HG02884 (cell line): ENCODE data around the gene DPEP2.
"Not testable (repeated sequence)": the region's sequence is repeated elsewhere in the genome, so short reads cannot be mapped to it uniquely, and the experiment has no call there.

Experiments
- ATAC-seq: cut with Tn5 transposase; IDR thresholded peaks from one replicate; pipeline ENCODE4 v1.9.1; 2021; ENCODE audit warnings: mild to moderate bottlenecking, moderate library complexity; ENCODE audit not compliant: unreplicated experiment

DPEP2 gene

GRCh38 chr16:67998779-67999688, at the start of gene DPEP2:
DPEP2 (minus strand) TSS chr16:67999484; CDS start chr16:67993212, 6,272 bp downstream.
- ATAC-seq, result not testable (repeated sequence)

DNA sequence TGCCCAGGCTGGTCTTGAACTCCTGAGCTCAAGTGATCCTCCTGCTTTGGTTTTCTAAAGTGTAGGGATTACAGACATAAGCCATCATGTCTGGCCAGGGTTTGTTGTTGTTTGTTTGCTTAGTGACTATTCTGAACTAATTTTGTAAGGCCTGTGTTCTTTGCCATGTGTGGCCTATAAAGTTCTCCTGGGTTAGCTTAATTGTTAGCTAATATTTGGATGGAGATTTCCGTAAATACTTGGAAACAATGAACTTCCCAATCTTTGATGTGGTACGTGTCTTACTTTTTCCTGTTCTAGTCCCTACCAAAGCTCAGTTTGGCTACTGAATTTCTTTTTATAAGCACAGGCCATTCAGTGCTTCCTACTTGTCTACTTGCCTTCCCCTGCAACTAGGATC, 48.7 kb upstream of the DPEP2 start:
- ATAC-seq, result no peak

- no peak for ATAC-seq
Measured at GRCh38 chr16:68046106-68046505, 46.8 kb upstream of the DPEP2 start.

DNA sequence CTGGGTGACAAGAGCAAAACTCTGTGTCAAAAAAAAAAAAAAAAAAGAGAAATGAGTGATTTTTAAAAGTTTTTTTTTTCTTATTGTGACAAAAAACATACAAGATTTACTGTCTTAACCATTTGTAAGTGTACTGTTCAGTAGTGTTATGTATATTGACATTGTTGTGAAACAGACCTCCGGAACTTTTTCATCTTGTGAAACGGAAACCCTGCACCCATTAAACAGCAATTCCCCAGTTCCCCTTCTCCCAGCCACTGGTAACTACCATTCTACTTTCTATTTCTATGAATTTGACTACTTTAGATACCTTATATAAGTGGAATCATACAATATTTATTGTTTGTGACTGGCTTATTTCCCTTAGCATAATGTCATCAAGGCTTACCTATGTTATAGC, 42.5 kb upstream of the DPEP2 start:
- ATAC-seq, result no peak

- ATAC-seq, result no peak
Measured at GRCh38 chr16:68040506-68041288, 41.4 kb upstream of the DPEP2 start.

- ATAC-seq, result no peak
Measured at GRCh38 chr16:68037841-68038597, 38.7 kb upstream of the DPEP2 start.

- ATAC-seq, result no peak
Measured at GRCh38 chr16:68035227-68035626, 35.9 kb upstream of the DPEP2 start.

DNA sequence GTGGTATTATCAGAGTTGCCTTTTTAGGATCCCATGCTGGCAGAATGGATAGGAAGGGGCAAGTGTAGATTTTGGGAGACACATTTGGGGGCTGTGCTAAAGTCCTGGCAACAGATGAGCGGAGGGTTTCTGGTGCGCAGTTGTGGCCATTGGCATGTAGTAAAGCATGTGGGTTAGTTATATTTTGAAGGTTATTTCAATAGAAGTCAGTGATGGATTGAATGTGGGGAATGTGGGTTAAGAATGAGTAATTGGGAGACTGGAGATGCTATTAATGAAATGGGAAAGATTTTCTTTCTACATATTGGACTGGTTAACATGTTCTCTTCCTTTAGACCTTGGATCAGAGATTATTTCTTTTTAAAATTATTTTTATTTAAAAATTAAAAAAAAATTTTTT, 33.8 kb upstream of the DPEP2 start:
- ATAC-seq, result no peak

DNA sequence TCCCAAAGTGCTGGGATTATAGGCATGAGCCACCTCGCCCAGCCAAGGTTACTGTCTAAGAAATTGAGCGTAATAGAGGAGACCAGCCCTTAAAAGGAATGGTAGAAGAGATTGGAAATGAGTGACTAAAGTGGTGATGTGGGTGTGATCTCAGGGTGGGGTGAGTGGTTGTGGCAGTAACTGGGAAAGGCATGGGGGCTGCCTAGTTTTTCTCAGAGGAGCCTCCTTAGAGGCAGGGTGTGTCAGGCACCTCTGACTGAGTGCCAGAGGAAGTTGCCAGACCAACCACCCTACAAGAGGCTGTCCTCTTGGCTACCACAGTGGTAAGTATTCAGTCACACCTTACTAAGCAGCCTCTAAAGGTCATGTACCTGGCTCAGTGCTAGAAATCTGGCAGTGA, 32.7 kb upstream of the DPEP2 start:
- ATAC-seq, result no peak

GRCh38 chr16:68030108-68030507, 30.8 kb upstream of the DPEP2 start:
- ATAC-seq, result not testable (repeated sequence)

- no peak for ATAC-seq
Measured at GRCh38 chr16:68028996-68029395, 29.7 kb upstream of the DPEP2 start.

GRCh38 chr16:68022728-68023537, 23.6 kb upstream of the DPEP2 start, which contains the start of the genes DDX28 and DUS2:
DDX28 (minus strand) TSS chr16:68023232; CDS start chr16:68023202, 30 bp downstream.
DUS2 (plus strand) TSS chr16:68023284; CDS start chr16:68038024, 14,740 bp downstream.
- no peak for ATAC-seq

GRCh38 chr16:68022278-68022727, 23.0 kb upstream of the DPEP2 start:
- ATAC-seq, result no peak

DNA sequence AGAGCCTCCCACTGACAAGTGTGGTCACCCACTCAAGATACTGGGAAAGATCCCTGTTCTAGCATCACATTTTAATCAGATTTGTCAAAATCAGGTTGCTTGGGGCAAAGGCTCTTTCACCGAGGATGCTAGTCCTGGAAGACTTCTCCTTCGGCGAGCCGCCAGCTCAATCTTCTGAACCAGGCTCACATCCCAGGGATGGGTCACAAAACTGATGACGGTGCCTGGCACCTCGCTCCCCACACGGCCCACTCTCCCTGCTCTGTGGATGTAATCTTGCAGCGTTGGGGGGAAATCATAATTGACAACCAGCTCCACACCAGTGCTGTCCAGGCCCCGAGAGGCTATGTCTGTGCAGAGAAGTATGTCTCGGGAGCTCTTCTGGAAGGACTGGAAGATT, 22.2 kb upstream of the DPEP2 start:
- ATAC-seq, result no peak

- ATAC-seq, result no peak
Measured at GRCh38 chr16:68019167-68019680, 19.9 kb upstream of the DPEP2 start.

DNA sequence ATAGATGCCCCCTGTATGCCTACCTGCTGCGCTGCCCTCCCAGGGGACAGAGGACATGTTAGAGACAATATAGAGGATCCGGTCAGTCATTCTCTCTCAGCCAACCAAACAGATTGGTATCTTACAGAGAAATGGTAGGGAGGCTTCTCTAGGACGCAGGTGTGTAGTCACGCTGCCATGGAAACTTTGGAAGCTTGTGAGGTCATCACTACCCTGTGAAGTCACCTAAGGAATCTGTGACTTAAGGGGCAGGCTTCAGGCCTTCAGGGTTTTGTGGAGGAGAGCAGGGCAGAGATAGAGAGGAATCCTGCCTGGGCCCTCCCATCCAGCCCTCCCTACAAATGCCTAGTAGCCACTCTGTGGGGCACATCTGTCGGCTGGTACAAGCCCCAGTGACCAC, 16.4 kb upstream of the DPEP2 start, which contains the start of gene DPEP2NB:
TSS of gene DPEP2NB (minus strand) at position 231 of the 400 bp plus-strand sequence. CDS start at position 90, 141 bp downstream.
- ATAC-seq, result no peak

GRCh38 chr16:68013440-68013839, 14.2 kb upstream of the DPEP2 start:
- no peak for ATAC-seq

GRCh38 chr16:68009872-68010271, 10.6 kb upstream of the DPEP2 start:
- not testable (repeated sequence) for ATAC-seq

DNA sequence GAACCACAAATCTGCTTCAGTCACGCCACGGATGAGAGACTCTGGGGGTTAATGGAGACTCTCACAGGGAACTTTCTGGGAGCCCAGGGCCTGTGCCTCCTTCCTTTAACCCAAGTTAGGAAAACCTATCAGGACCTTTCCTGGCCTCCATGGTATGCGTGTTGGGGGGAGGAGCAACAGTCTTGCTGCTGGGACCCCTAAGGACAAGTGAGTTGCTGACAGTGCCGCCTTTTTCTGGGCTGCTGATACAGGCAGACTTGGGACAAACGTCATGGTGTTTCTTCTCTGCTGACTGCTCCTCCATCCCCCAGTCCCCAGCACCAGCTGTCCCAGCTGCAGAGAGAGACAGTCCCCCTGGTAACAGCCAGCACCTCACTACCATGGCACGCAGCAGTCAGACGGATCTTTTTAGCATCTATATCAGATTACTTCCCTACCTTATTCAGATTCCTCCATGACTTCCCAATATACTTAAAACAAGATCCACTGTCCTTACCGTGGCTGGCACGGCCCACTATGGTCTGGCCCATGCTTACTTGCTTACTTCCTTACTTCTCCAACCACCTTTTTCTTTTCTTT, 10.0 kb upstream of the DPEP2 start:
- no peak for ATAC-seq
